HepG2 (cell line): ENCODE results near the gene ZDBF2. TPM values are rescaled to one million over a fixed set of nuclear protein-coding genes. Genes with fewer than 3 reads are reported as not detected.

Source experiments
- ATAC-seq: fragments of 200-7000 bp; cut with Tn5 transposase; 3 replicates; pipeline ENCODE4 v1.9.1; 2020; ENCODE audit warnings: mild to moderate bottlenecking, moderate library complexity
- BruUV-seq: library from RNA; stranded (reverse); fragments of 400-500 nt; replicated peaks from 2 replicates; lab custom pipeline; 2021; lab: Mats Ljungman, UMichigan
- CTCF ChIA-PET: fragments of 300-600 bp; formaldehyde crosslinking; extraction: SDS; loops from one replicate; lab custom pipeline; 2021; ENCODE audit warnings: low total read pairs, inconsistent platforms, low intra/inter-chr PET ratio; lab: Yijun Ruan, JAX
- POLR2A ChIA-PET: fragments of 350-600 bp; sonication (Branson Sonifier 250); formaldehyde crosslinking; loops from one replicate; lab custom pipeline; 2020; ENCODE audit warnings: antibody characterized with exemption, inconsistent platforms; lab: Yijun Ruan, JAX
- DNase-seq: peaks from one replicate; pipeline ENCODE4 v3.0.0-alpha.2; 2015; ENCODE audit warnings: low spot score
- FAIRE-seq: peaks from 3 replicates; lab custom pipeline; 2011; peaks lifted over from hg19 to GRCh38; lab: Jason Lieb, UNC
- H2AFZ ChIP-seq: one replicate; pipeline ENCODE4 v1.6.1; 2011; ENCODE audit warnings: low read length, inconsistent platforms
- H3K27ac ChIP-seq: fragments of 300-600 bp; 3 replicates; pipeline ENCODE4 v1.8.0; 2011; ENCODE audit warnings: mixed run types, mild to moderate bottlenecking, mixed read lengths, low read length, inconsistent platforms; ENCODE audit not compliant: insufficient read depth; ENCODE audit errors: extremely low read length
- H3K27me3 ChIP-seq, 2 experiments: fragments of 200-600 bp in 1 of 2; 2 replicates in 1 of 2; 3 replicates in 1 of 2; pipeline versions ENCODE4 v1.6.0 to v1.8.0; 2011; ENCODE audit warnings: low read length in 2 of 2, mild to moderate bottlenecking in 2 of 2, moderate library complexity in 2 of 2, inconsistent platforms in 1 of 2; ENCODE audit not compliant: insufficient read depth in 2 of 2, control insufficient read depth in 1 of 2
- H3K36me3 ChIP-seq, 2 experiments: fragments of 200-600 bp in 1 of 2; replicated peaks in 1 of 2; 2 replicates in 1 of 2; 3 replicates in 1 of 2; pipeline versions ENCODE4 v1.5.1 to v1.8.0; 2011; ENCODE audit warnings: low read length in 2 of 2, inconsistent platforms in 1 of 2; ENCODE audit not compliant: insufficient read depth in 2 of 2, control insufficient read depth in 1 of 2
- H3K4me1 ChIP-seq: 2 replicates; pipeline ENCODE4 v1.5.1; 2012; ENCODE audit warnings: low read length, inconsistent platforms; ENCODE audit not compliant: insufficient read depth
- H3K4me2 ChIP-seq: 2 replicates; pipeline ENCODE4 v1.6.0; 2011; ENCODE audit warnings: low read depth, low read length, inconsistent platforms
- H3K4me3 ChIP-seq, 3 experiments: fragments of 200-600 bp in 1 of 3; sonication (generic), shearing (Covaris generic) in 1 of 3; replicated peaks in 1 of 3; 2 replicates each; pipeline ENCODE4 v1.5.1; 2011 to 2016; ENCODE audit warnings: low read length in 3 of 3, inconsistent platforms in 2 of 3, low read depth in 2 of 3, mild to moderate bottlenecking in 2 of 3, control low read depth in 1 of 3, mixed read lengths in 1 of 3; ENCODE audit not compliant: insufficient read depth in 1 of 3
- H3K79me2 ChIP-seq: one replicate; pipeline ENCODE4 v1.6.1; 2011; ENCODE audit warnings: low read length, inconsistent platforms; ENCODE audit not compliant: insufficient read depth
- H3K9ac ChIP-seq: 2 replicates; pipeline ENCODE4 v1.6.0; 2011; ENCODE audit warnings: mild to moderate bottlenecking, low read depth, low read length, inconsistent platforms; ENCODE audit not compliant: insufficient read depth
- H3K9me3 ChIP-seq: 2 replicates; pipeline ENCODE4 v1.5.1; 2012; ENCODE audit warnings: mild to moderate bottlenecking, low read length
- H4K20me1 ChIP-seq: 2 replicates; pipeline ENCODE4 v1.6.0; 2011; ENCODE audit warnings: inconsistent platforms, mild to moderate bottlenecking, low read length, moderate library complexity; ENCODE audit not compliant: insufficient read depth
- FOXJ3 ChIP-seq: sonication (generic); formaldehyde crosslinking; IDR thresholded peaks from 2 replicates; pipeline ENCODE4 v1.4.0; 2020; ENCODE audit warnings: missing genetic modification reagents, mild to moderate bottlenecking, borderline replicate concordance
- MEIS1 ChIP-seq: sonication (generic); formaldehyde crosslinking; IDR thresholded peaks from 2 replicates; pipeline ENCODE4 v1.9.0; 2021; ENCODE audit warnings: mild to moderate bottlenecking, missing genetic modification reagents, moderate library complexity, borderline replicate concordance
- PRPF4 ChIP-seq: fragments of 200-400 bp; formaldehyde crosslinking; IDR thresholded peaks from 2 replicates; pipeline ENCODE4 v1.6.1; 2016; ENCODE audit warnings: low read length, low read depth; ENCODE audit not compliant: poor library complexity, severe bottlenecking
- WGBS: methylation state at CpG from one replicate; pipeline ENCODE4 v1.1.6; 2017; ENCODE audit warnings: low lambda C conversion rate; 5-methylcytosine and 5-hydroxymethylcytosine counted together
- in situ Hi-C: cut with HindIII; loops from 2 replicates; pipeline ENCODE4 v1.10.0; 2017; ENCODE audit warnings: low pct_unique_long_range_greater_than_20kb; ENCODE audit not compliant: extremely low pct_ligation_motif_present
- intact Hi-C: fragments of 100-400 bp; cut with micrococcal nuclease; formaldehyde crosslinking; loops from one replicate; pipeline ENCODE4 v1.10.0; 2022; ENCODE audit not compliant: unreplicated experiment
- polyA plus RNA-seq, 8 experiments: library from polyadenylated mRNA; depleted of rRNA in 3 of 8; stranded (reverse) in 7 of 8; unstranded in 1 of 8; fragments of >200 nt; fragmentation: Illumina TruSeq in 4 of 8; extraction: Trizol in 4 of 8; gene quantifications; 2 replicates each; pipeline versions ENCODE4 v1.2.1 to v1.2.3, GENCODE V29; 2011 to 2016; ENCODE audit warnings: low read depth in 4 of 8, missing spikeins in 1 of 8, mixed read lengths in 1 of 8; ENCODE audit not compliant: insufficient read depth in 1 of 8
- total RNA-seq, 5 experiments: library from RNA; depleted of rRNA; stranded (reverse); fragments of >200 nt; fragmentation: Illumina TruSeq; extraction: Trizol; gene quantifications; 2 replicates each; pipeline ENCODE4 v1.2.3, GENCODE V29; 2016; ENCODE audit warnings: low read depth in 1 of 5
- TF ChIP-seq, protein P1 (sequence below): sonication (generic); formaldehyde crosslinking; IDR thresholded peaks from 2 replicates; pipeline ENCODE4 v1.4.0; 2020; ENCODE audit warnings: missing genetic modification reagents

Gene ZDBF2
- total and polyA plus RNA-seq, 2 of the 13 experiments (the other 11 are each of a cell fraction or from before 2014, with no cell fraction given): 1.5 to 2.0 TPM

DNA sequence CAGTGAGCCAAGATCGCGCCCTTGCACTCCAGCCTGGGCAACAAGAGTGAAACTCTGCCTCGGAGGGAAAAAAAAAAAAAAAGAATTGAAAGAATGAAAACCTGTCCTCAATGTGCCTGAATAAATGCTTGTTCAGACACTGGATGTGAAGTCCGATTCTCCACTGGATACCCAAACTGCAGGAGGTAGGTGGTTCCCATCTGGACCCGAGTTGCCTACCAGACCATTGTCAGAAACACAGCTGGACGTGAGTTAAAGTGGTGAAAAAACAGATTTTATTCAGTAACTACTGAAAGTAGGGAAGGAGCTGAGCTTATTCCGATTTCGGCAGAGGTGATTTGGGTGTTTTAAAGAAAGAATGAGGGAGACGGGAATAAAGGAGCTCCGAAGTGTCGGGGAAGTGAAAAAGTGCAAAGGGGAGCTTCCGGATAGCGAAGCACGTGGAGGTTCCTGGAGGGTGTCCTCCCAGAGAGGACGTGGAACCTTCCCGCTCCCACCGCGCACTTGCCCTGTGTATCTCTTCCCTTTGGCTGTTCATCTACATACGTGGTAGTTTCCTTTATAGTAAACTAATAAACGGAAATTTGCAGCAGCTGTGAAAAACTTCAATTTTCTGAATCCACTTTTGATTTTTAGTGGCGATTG is 10.4 kb upstream of the ZDBF2 start:
- Histone ChIP-seq H3K9me3 (no peaks in the 10 kb centered on the region), H3K27ac (no peak overlapping the region), H3K4me3 (no peak overlapping the region), H3K9ac (no peak overlapping the region), H3K36me3 (no peaks in the 10 kb centered on the region; a peak in 1 of 5 replicates), H3K4me1 (no peaks in the 10 kb centered on the region), H2AFZ (no peak overlapping the region), H3K27me3 (peaks cover 10 to 86% of the 10 kb centered on the region in 2 experiments; a peak in 4 of 5 replicates), H3K79me2 (no peaks in the 10 kb centered on the region), H3K4me2 (no peak overlapping the region), H4K20me1 (no peaks in the 10 kb centered on the region)
- BruUV-seq: no TSS peak
- WGBS: 42% methylated on average over 21 of the region's 21 CpGs
- DNase-seq (no peak), ATAC-seq (no peak), FAIRE-seq (no peak)
- POLR2A ChIA-PET: no interaction called here
- TF ChIP-seq FOXJ3 (CRISPR knock-in tag): no peak
- TF ChIP-seq PRPF4: no peak
- CTCF ChIA-PET: no interaction called here
- in situ Hi-C loops (no loop called here), intact Hi-C loops (no loop called here)

DNA sequence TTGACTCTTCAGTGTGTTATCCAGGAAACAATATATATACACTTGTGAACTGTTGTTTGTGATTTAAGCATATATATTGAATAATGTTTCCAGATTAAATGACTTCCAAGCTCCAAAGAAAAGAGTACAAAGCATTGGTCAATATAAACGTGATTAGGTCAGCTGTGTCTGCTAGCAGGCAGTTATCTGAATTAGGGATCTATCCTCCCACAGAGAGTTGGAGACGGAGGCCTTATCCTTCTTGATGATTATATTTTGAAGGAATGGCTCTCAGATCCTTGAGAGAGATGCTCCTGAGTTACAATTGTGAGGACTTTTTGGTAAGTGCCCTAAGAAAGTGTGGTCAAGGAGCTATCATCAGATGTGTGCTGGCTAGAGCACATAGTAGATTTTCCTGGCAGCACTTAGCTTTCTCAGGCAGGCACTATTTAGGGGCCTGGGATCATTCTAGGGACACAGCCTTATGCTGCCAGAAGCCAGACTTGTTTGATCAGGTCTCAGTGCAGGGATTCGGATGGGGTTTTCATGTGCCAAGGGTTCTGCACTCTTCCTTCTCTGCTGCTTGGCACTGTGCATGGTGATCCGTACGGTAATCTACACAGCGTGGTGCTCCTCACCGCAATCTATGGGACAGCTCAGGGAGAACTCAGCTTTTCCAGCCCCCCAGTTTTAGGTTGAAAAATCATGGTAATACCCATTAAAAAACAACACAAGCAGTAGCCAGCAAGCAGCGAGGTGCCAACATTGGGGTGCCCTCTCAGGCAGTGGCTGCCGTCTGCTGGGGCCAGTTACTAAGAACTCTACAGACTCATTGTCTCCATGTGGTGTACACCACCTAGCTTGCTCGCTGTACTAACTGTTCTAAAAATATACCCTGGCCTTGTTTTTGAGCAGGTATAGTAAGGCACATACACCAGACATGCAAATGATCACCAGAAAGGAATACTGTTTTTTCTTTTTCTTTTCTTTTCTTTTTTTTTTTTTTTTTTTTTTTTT is 8.0 kb upstream of the ZDBF2 start:
- BruUV-seq: no TSS peak
- in situ Hi-C loops: no loop called here
- no peak for DNase-seq
- no peaks in the 10 kb centered on the region for H3K36me3 ChIP-seq
- POLR2A ChIA-PET: no interaction called here
- intact Hi-C loops: no loop called here
- CTCF ChIA-PET: no interaction called here
- H2AFZ ChIP-seq: no peak overlapping the region
- no peaks in the 10 kb centered on the region for H3K79me2 ChIP-seq
- H3K4me3 ChIP-seq: no peak overlapping the region
- no peak overlapping the region for H3K9ac ChIP-seq
- H3K27me3 ChIP-seq: peaks cover 7 to 67% of the 10 kb centered on the region in 2 experiments; a peak in 4 of 5 replicates
- TF ChIP-seq, protein P1, sequence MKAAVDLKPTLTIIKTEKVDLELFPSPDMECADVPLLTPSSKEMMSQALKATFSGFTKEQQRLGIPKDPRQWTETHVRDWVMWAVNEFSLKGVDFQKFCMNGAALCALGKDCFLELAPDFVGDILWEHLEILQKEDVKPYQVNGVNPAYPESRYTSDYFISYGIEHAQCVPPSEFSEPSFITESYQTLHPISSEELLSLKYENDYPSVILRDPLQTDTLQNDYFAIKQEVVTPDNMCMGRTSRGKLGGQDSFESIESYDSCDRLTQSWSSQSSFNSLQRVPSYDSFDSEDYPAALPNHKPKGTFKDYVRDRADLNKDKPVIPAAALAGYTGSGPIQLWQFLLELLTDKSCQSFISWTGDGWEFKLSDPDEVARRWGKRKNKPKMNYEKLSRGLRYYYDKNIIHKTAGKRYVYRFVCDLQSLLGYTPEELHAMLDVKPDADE (CRISPR knock-in tag): no peak
- TF ChIP-seq MEIS1: no peak
- H3K9me3 ChIP-seq: no peaks in the 10 kb centered on the region
- no peaks in the 10 kb centered on the region for H3K4me1 ChIP-seq
- FAIRE-seq: no peak
- H4K20me1 ChIP-seq: no peaks in the 10 kb centered on the region
- WGBS: 30% methylated on average over 10 of the region's 10 CpGs
- no peak overlapping the region for H3K4me2 ChIP-seq
- ATAC-seq: peak; percentile 53
- H3K27ac ChIP-seq: no peak overlapping the region
